RWPE2 (cell line): ENCODE results near the gene MIER2.
A peak's percentile ranks its signal among the peaks of the same experiment; 100 is the strongest.
"Not testable (repeated sequence)": the region's sequence is repeated elsewhere in the genome, so short reads cannot be mapped to it uniquely, and the experiment has no call there.

Source experiments
- ATAC-seq: fragments of 200-7000 bp; cut with Tn5 transposase; 3 replicates; pipeline ENCODE4 v1.9.1; 2021; ENCODE audit warnings: low read depth
- DNase-seq: peaks from one replicate; pipeline ENCODE4 v3.0.0-alpha.2; 2020; ENCODE audit warnings: low spot score
- H3K27ac ChIP-seq: fragments of 450-650 bp; 2 replicates; pipeline ENCODE4 v1.5.1; 2017; ENCODE audit warnings: mild to moderate bottlenecking; ENCODE audit not compliant: poor library complexity, severe bottlenecking
- H3K27me3 ChIP-seq: fragments of 250-450 bp; sonication (Bioruptor Pico); 2 replicates; pipeline ENCODE4 v1.5.1; 2021; ENCODE audit warnings: mild to moderate bottlenecking, moderate library complexity; ENCODE audit not compliant: insufficient read depth, poor library complexity, severe bottlenecking
- H3K36me3 ChIP-seq: fragments of 250-450 bp; sonication (Bioruptor Pico); 2 replicates; pipeline ENCODE4 v1.5.1; 2020; ENCODE audit warnings: low read depth, mild to moderate bottlenecking, moderate library complexity
- H3K4me1 ChIP-seq: fragments of 250-450 bp; sonication (Bioruptor Pico); 2 replicates; pipeline ENCODE4 v1.5.1; 2021; ENCODE audit warnings: mild to moderate bottlenecking, moderate library complexity; ENCODE audit not compliant: insufficient read depth, poor library complexity, severe bottlenecking
- H3K4me3 ChIP-seq: fragments of 250-450 bp; sonication (Bioruptor Pico); 2 replicates; pipeline ENCODE4 v1.5.1; 2021; ENCODE audit warnings: mild to moderate bottlenecking, moderate library complexity; ENCODE audit not compliant: severe bottlenecking
- H3K9me3 ChIP-seq: fragments of 250-450 bp; sonication (Bioruptor Pico); 2 replicates; pipeline ENCODE4 v1.5.1; 2021; ENCODE audit warnings: mild to moderate bottlenecking, moderate library complexity; ENCODE audit not compliant: severe bottlenecking
- TF ChIP-seq, protein P1 (sequence below): fragments of 450-650 bp; IDR thresholded peaks from one replicate; pipeline ENCODE4 v1.5.1; 2017; ENCODE audit warnings: mild to moderate bottlenecking, moderate library complexity; ENCODE audit not compliant: poor library complexity, severe bottlenecking

MIER2 gene

DNA sequence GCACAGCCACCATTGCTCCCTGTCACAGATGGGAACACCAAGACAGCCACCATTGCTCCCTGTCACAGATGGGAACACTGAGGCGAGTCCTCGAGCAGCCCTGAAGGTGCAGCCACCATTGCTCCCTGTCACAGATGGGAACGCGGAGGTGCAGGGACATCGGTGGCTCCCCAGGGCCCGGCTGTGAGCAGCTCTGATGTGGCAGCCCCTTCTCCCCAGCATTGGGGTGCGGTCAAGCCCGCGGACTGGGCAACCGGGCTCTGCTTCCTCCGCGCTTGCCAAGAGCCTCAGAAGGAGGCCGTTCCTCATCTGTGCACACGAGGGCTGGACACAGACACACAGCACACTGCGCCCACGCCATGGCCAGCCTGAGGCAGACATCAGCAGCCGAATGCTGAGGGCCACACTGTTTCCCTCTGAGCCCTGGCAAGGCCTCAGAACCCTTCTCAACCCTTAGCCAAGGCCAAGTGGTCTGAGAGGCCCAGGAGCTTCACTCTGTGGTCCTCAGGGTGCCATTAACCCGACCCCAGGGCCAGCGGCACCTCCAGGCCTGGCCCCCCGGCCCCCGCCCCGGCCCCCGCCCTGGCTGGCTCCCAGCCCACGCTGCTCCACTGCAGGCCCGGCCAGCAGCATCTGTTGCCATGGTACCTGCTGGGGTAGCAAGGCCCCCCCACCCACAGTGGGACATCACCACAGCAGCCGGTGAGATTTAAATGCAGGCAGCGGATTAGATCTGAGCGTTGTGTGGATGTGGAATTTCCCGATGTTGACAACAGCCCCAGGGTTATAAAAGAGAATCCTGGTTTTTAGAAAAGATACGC is 46.0 kb upstream of the MIER2 start:
- H3K4me1 ChIP-seq = peaks cover 4% of the 10 kb centered on the region
- TF ChIP-seq, protein P1, sequence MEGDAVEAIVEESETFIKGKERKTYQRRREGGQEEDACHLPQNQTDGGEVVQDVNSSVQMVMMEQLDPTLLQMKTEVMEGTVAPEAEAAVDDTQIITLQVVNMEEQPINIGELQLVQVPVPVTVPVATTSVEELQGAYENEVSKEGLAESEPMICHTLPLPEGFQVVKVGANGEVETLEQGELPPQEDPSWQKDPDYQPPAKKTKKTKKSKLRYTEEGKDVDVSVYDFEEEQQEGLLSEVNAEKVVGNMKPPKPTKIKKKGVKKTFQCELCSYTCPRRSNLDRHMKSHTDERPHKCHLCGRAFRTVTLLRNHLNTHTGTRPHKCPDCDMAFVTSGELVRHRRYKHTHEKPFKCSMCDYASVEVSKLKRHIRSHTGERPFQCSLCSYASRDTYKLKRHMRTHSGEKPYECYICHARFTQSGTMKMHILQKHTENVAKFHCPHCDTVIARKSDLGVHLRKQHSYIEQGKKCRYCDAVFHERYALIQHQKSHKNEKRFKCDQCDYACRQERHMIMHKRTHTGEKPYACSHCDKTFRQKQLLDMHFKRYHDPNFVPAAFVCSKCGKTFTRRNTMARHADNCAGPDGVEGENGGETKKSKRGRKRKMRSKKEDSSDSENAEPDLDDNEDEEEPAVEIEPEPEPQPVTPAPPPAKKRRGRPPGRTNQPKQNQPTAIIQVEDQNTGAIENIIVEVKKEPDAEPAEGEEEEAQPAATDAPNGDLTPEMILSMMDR = no peak
- H3K9me3 ChIP-seq = no peaks in the 10 kb centered on the region
- ATAC-seq (no peak), DNase-seq (peak; percentile 45)
- H3K27me3 ChIP-seq = no peaks in the 10 kb centered on the region
- H3K36me3 ChIP-seq = no peaks in the 10 kb centered on the region
- no peak overlapping the region for H3K4me3 ChIP-seq
- H3K27ac ChIP-seq = no peak overlapping the region

DNA sequence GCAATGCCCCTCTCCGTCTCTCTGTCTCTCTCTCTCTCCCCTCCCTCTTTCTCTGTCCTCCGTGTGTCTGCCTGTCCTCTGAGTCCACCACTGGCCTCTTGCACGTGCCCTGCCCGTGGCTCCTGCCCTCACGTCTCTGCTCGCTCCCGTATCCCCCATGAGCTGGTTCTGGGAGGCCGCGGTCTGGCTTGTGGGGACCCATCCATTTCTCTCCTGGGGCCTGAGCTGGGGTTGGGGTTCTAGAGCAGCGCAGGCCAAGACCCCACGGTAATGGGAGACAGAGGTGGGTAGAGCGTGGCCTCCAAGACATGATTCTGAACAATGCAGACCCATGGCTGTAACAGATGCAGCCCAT is 45.3 kb upstream of the MIER2 start:
- no peak for ATAC-seq
- H3K9me3 ChIP-seq = no peaks in the 10 kb centered on the region
- DNase-seq = no peak
- no peaks in the 10 kb centered on the region for H3K27me3 ChIP-seq
- TF ChIP-seq, protein P1 = no peak
- H3K36me3 ChIP-seq = no peaks in the 10 kb centered on the region
- H3K4me3 ChIP-seq = no peak overlapping the region
- H3K4me1 ChIP-seq = peaks cover 4% of the 10 kb centered on the region
- no peak overlapping the region for H3K27ac ChIP-seq

GRCh38 chr19:389255-389934 is 44.8 kb upstream of the MIER2 start:
- Histone ChIP-seq H3K4me1 (peaks cover 4% of the 10 kb centered on the region), H3K9me3 (no peaks in the 10 kb centered on the region), H3K27ac (no peak overlapping the region), H3K36me3 (no peaks in the 10 kb centered on the region), H3K27me3 (no peaks in the 10 kb centered on the region), H3K4me3 (no peak overlapping the region)
- ATAC-seq (no peak), DNase-seq (no peak)
- TF ChIP-seq, protein P1 = no peak

- Histone ChIP-seq H3K4me3 (no peak overlapping the region), H3K27ac (no peak overlapping the region), H3K27me3 (no peaks in the 10 kb centered on the region), H3K36me3 (no peaks in the 10 kb centered on the region), H3K4me1 (peaks cover 4% of the 10 kb centered on the region), H3K9me3 (no peaks in the 10 kb centered on the region)
- no peak for DNase-seq
- no peak for ATAC-seq
- TF ChIP-seq, protein P1 = no peak
These were observed 44.1 kb upstream of the MIER2 start for GRCh38 chr19:388691-389090.

GRCh38 chr19:387777-388176 is 43.2 kb upstream of the MIER2 start:
- H3K9me3 ChIP-seq = no peaks in the 10 kb centered on the region
- no peak for ATAC-seq

GRCh38 chr19:386632-387301 is 42.2 kb upstream of the MIER2 start:
- not testable (repeated sequence) for H3K36me3 ChIP-seq, DNase-seq, H3K4me1 ChIP-seq, H3K9me3 ChIP-seq, H3K4me3 ChIP-seq, H3K27me3 ChIP-seq, ATAC-seq
- H3K27ac ChIP-seq = peak overlapping the region; percentile 62

More at GRCh38 chr19:387777-388176, 43.2 kb upstream of the MIER2 start:
- Histone ChIP-seq H3K27ac (peak overlapping the region; percentile 62), H3K36me3 (no peaks in the 10 kb centered on the region), H3K4me3 (no peak overlapping the region), H3K27me3 (no peaks in the 10 kb centered on the region), H3K4me1 (peaks cover 7% of the 10 kb centered on the region)
- DNase-seq = no peak
- TF ChIP-seq, protein P1 = no peak

- not testable (repeated sequence) for ATAC-seq, H3K4me3 ChIP-seq, H3K27me3 ChIP-seq, H3K4me1 ChIP-seq, H3K9me3 ChIP-seq, H3K27ac ChIP-seq, H3K36me3 ChIP-seq, DNase-seq
These were observed 41.6 kb upstream of the MIER2 start for GRCh38 chr19:386189-386588.
